ENCODE measurements around the gene JOSD1. TPM values are rescaled to one million over a fixed set of nuclear protein-coding genes. Genes with fewer than 3 reads are reported as not detected.

The JOSD1 gene
- total and polyA plus RNA-seq, 10 of the 15 experiments (the other 5 are each of a cell fraction or from before 2014, with no cell fraction given), result 6.2 to 54.6 (median 40.5) TPM

GRCh38 chr22:38733329-38733723 is 32.6 kb upstream of the JOSD1 start (continued):
- peak; percentile 74 to 86 (median 77) for TF ChIP-seq CTCF (IDR thresholded peaks at IDR 0.05 in 2 of 3, conservative IDR thresholded peaks at IDR 0.05 in 1 of 3; ENCODE audit: control insufficient read depth in 2 of 3, extremely low read depth in 1 of 3, insufficient read depth in 1 of 3, low read depth in 3 of 3, low read length in 3 of 3)
- TF ChIP-seq ZNF24 (IDR thresholded peaks at IDR 0.05), result no peak
- TF ChIP-seq SPI1 (IDR thresholded peaks at IDR 0.05; ENCODE audit: borderline replicate concordance, insufficient read depth, low read depth, low read length), result no peak
- TF ChIP-seq NR2C1 (IDR thresholded peaks at IDR 0.05), result no peak
- TF ChIP-seq MYB (IDR thresholded peaks at IDR 0.05; ENCODE audit: borderline replicate concordance, low read depth, low read length), result no peak
- no peak for TF ChIP-seq REST (IDR thresholded peaks at IDR 0.05; ENCODE audit: low read depth, low read length)
- TF ChIP-seq PRDM15 (CRISPR knock-in tag; IDR thresholded peaks at IDR 0.05), result no peak
- TF ChIP-seq RAD21 (IDR thresholded peaks at IDR 0.05; ENCODE audit: insufficient read depth, low read depth, low read length), result peak; percentile 50; the same call in 1 of the 2 replicates
- TF ChIP-seq RFX5 (IDR thresholded peaks at IDR 0.05; ENCODE audit: low read depth, low read length), result no peak
- TF ChIP-seq ZNF687 (IDR thresholded peaks at IDR 0.05), result no peak
- TF ChIP-seq RELA (IDR thresholded peaks at IDR 0.05; ENCODE audit: borderline replicate concordance, partially characterized antibody), result no peak
- TF ChIP-seq ATF7 (IDR thresholded peaks at IDR 0.05; ENCODE audit: low read depth), result no peak
- no peak for TF ChIP-seq PAX8 (IDR thresholded peaks at IDR 0.05)
- TF ChIP-seq TAF1 (IDR thresholded peaks at IDR 0.05; ENCODE audit: borderline replicate concordance, low read depth, low read length), result no peak
- TF ChIP-seq HSF1 (IDR thresholded peaks at IDR 0.05; ENCODE audit: low read depth, low read length), result no peak
